Neutrophil (primary cell): ENCODE data around the gene PRSS33.

Experiments
- H3K27ac ChIP-seq: fragments of 200-600 bp; sonication (generic); 2 replicates; pipeline ENCODE4 v1.5.1; 2016; ENCODE audit warnings: mild to moderate bottlenecking, moderate library complexity
- H3K27me3 ChIP-seq: fragments of 200-600 bp; sonication (generic); 2 replicates; pipeline ENCODE4 v1.6.0; 2016; ENCODE audit warnings: mild to moderate bottlenecking
- H3K36me3 ChIP-seq: fragments of 200-600 bp; sonication (generic); 2 replicates; pipeline ENCODE4 v1.5.1; 2017
- H3K4me1 ChIP-seq, 2 experiments: fragments of 200-600 bp in 1 of 2; sonication (generic) in 1 of 2; 1 replicate in 1 of 2; 2 replicates in 1 of 2; pipeline versions ENCODE4 v1.5.1 to v1.6.1; 2013 to 2016; ENCODE audit warnings: low read depth in 1 of 2, low read length in 1 of 2, mild to moderate bottlenecking in 1 of 2, moderate library complexity in 1 of 2; ENCODE audit not compliant: control insufficient read depth in 1 of 2, insufficient read depth in 1 of 2
- H3K4me3 ChIP-seq, 2 experiments: fragments of 200-600 bp in 1 of 2; sonication (generic) in 1 of 2; 1 replicate in 1 of 2; 2 replicates in 1 of 2; pipeline ENCODE4 v1.5.1; 2013 to 2016; ENCODE audit warnings: low read depth in 1 of 2, low read length in 1 of 2, mild to moderate bottlenecking in 1 of 2, moderate library complexity in 1 of 2
- H3K9me3 ChIP-seq: fragments of 200-600 bp; sonication (generic); 2 replicates; pipeline ENCODE4 v1.5.1; 2016
- TF ChIP-seq, protein P1 (sequence below): fragments of 200-600 bp; sonication (generic); IDR thresholded peaks from 2 replicates; pipeline ENCODE4 v1.5.1; 2016; ENCODE audit warnings: antibody characterized with exemption

PRSS33 gene

DNA sequence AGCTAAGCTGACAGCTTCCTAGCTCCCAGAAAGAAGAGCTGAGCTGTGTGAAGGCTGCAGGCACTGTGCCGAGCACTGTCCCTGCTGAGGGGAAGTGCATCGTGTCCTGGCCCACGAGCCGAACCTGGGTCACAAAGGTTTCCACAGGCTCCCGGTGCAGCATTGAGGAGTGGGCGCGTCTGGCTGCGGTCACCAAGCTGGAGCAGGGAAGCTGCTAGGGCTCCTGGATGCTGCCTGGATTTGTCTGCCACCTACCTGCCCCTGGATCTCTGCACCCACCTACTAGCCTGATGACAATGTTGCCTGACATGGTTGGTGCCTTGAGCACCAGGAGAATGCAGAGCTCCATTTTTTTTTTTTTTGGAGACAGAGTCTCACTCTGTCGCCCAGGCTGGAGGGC is 41.4 kb downstream of the PRSS33 start:
- TF ChIP-seq, protein P1, sequence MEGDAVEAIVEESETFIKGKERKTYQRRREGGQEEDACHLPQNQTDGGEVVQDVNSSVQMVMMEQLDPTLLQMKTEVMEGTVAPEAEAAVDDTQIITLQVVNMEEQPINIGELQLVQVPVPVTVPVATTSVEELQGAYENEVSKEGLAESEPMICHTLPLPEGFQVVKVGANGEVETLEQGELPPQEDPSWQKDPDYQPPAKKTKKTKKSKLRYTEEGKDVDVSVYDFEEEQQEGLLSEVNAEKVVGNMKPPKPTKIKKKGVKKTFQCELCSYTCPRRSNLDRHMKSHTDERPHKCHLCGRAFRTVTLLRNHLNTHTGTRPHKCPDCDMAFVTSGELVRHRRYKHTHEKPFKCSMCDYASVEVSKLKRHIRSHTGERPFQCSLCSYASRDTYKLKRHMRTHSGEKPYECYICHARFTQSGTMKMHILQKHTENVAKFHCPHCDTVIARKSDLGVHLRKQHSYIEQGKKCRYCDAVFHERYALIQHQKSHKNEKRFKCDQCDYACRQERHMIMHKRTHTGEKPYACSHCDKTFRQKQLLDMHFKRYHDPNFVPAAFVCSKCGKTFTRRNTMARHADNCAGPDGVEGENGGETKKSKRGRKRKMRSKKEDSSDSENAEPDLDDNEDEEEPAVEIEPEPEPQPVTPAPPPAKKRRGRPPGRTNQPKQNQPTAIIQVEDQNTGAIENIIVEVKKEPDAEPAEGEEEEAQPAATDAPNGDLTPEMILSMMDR, result no peak
- Histone ChIP-seq H3K4me1 (no peaks in the 10 kb centered on the region), H3K27ac (no peak overlapping the region), H3K27me3 (no peaks in the 10 kb centered on the region), H3K9me3 (no peaks in the 10 kb centered on the region), H3K36me3 (no peaks in the 10 kb centered on the region), H3K4me3 (no peak overlapping the region)

DNA sequence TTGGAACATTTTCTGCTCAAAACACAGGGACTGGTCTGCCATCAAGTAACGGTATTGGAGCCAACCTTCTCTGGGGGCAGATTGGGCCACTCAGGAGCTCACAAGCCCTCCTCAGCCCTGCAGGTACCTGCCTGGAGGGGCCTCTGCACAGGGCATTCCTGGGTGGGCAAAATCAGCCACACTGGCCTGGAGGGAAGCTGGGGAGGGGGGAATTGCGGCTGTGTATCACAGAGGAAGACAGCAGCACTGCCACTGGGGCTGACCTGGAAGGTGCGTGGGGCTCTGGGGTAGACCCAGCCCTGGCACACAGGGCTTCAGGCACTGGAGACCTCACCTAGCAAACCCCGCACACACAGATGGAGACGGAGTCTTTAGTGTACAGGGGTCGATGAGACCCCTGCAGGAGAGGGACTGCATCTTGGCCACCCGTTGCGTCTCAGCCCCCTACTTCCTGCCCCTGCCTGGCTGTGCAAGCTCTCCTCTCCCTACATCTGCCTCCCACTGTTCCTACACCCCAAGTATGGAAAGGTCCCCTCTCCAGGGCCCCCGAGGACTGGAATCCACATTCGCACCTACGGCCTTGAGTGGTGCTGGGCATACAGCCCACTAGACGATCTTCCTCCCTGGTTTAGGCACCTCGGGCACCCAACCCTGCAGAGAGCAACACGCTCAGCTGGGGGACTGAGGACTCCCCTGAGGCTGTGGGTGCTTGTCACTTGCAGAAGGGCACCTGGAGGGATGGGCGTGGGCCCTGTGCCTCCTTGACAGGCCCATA is 42.1 kb downstream of the PRSS33 start:
- H3K27me3 ChIP-seq, result no peaks in the 10 kb centered on the region
- no peaks in the 10 kb centered on the region for H3K4me1 ChIP-seq
- no peaks in the 10 kb centered on the region for H3K36me3 ChIP-seq
- H3K9me3 ChIP-seq, result no peaks in the 10 kb centered on the region
- no peak overlapping the region for H3K27ac ChIP-seq
- no peak overlapping the region for H3K4me3 ChIP-seq
- TF ChIP-seq, protein P1, result no peak

DNA sequence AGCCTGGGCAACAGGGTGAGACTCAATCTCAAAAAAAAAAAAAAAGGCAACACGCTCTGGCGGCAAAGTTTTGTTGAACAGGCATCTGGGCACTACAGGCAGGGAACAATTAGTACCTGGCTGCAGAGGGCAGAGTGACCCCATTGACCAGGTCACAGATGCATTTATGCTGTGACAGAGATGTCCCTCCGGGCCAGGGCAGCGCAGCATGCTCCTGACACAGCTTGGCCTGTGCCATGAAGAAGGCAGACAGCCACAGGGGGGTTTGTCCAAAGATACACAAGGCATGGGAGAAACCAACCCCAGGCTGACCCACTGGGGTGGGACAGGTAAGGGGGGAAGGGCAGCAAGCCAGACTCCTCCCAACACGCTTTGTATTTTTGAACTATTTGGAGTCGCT is 42.6 kb downstream of the PRSS33 start:
- H3K4me3 ChIP-seq, result no peak overlapping the region
- no peaks in the 10 kb centered on the region for H3K36me3 ChIP-seq
- no peak overlapping the region for H3K27ac ChIP-seq
- TF ChIP-seq, protein P1, result no peak
- H3K4me1 ChIP-seq, result no peaks in the 10 kb centered on the region
- H3K9me3 ChIP-seq, result no peaks in the 10 kb centered on the region
- no peaks in the 10 kb centered on the region for H3K27me3 ChIP-seq

DNA sequence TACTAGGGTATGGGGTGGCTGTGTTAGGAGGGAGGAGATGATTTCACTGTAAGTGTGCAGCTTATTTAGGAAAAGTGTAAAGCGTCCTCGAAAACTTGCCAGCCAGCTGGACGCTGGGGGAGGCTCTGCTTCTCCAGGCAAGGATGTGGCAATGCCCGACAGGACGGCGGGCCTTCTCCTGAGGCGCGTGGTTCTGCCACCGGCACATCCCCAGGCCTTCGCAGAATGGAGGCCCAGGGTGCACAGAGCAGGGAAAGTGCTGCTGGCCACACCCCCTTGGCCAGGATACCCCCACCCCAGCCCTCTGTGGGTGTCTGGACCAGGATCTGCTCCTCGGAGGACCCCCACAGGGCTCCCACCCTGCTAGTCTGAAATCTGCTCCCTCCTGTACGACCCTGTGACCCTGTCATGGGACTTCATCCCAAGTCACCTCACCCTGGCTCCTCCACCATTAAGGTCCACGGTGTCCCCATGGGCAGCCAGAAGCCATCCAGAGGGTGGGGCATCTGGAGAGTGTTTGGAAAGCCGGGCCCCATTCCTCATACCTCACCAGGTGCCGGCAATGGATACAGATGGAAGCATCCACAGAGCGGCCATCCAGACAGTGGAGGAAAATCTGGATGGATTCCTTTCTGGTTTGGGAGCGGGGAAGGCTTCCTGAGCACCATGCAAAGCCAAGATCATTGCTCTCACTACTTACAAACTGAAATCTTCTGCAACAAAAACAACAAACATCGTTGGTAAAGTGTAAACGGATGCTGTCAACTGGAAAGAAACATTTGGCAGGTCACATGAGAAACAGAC is 44.2 kb downstream of the PRSS33 start:
- Histone ChIP-seq H3K9me3 (no peaks in the 10 kb centered on the region), H3K4me3 (no peak overlapping the region), H3K4me1 (no peaks in the 10 kb centered on the region), H3K27ac (no peak overlapping the region), H3K36me3 (no peaks in the 10 kb centered on the region), H3K27me3 (no peaks in the 10 kb centered on the region)
- TF ChIP-seq, protein P1, result no peak

DNA sequence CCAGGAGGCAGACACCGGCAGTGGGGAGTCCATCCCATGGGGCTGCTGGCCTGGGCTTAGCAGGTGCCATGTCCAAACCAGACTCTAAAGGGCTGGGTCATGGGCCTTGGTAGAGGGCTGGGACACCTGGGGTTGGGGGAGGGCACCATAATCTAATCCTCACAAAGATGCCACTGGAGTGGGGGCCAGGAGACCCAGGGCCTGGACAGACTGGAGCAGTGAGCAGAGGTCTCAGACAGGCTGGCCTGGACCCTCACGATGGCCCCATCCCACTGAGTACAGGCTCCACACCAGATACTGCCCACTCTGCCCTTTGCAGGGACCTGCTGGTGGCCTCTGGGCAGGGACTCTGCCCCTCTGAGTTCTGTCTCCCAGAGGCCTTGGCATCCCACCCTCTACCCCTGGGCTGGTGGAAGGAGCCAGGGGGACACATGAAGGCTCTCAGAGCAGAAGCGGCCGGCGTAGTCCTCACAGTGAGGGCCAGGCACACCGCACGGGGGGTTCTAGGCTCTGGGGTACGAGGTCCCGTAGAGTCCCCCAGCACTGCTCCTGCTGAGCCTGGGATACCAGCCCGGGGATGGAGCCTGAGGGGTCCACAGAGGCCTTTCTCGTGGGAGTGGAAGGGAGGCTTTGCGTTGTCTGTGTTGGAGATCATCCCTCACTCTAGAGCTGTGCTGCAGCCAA is 44.9 kb downstream of the PRSS33 start:
- TF ChIP-seq, protein P1, result no peak
- Histone ChIP-seq H3K4me1 (no peaks in the 10 kb centered on the region), H3K27ac (no peak overlapping the region), H3K9me3 (no peaks in the 10 kb centered on the region), H3K36me3 (no peaks in the 10 kb centered on the region), H3K27me3 (no peaks in the 10 kb centered on the region), H3K4me3 (no peak overlapping the region)
